Measurements from ENCODE around the gene FHOD3.
"Not testable (repeated sequence)": the region's sequence is repeated elsewhere in the genome, so short reads cannot be mapped to it uniquely, and the experiment has no call there.

FHOD3 gene

DNA sequence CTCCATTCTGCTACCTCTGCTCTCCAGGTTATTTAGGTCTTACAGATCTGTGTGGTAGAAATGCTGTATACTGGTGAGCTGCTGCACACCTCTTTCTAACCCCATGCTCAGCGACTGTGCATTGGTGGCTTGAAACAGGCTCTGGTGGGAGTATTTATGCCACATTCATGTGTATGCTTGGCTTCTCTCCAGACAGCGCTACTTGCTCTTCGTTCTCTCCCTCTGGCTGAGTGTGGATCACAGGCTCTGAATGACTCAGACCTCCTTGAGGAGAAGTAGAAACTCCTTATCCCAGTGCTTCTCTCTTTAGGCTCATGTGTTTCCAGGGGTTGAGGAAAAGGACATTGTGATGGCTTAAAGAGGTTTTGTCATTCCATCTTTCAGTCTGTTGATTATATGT, 54.9 kb downstream of the FHOD3 start:
- DNase-seq: no peak

DNA sequence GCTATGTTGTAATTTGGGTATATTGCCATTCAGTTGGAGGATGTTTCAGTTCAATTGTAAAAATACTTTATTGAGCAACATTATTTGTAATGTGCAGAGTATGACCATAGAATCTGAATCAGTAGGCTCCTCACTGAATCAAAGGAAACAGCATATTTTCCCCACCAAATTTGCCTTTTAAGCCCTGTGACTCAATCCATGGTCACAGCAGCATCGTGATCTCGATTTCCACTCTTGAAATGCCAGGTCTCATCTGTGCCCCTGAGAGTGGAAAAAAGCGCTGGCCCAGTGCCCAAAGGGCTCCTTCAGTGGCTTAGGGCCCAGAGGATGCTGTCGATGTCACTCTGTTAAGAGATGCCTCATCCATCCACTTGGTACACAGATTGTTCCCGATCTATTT, 57.5 kb downstream of the FHOD3 start:
- peak; percentile 20 for DNase-seq

- no peak for DNase-seq
Measured at GRCh38 chr18:36355511-36355910, 58.0 kb downstream of the FHOD3 start.

DNA sequence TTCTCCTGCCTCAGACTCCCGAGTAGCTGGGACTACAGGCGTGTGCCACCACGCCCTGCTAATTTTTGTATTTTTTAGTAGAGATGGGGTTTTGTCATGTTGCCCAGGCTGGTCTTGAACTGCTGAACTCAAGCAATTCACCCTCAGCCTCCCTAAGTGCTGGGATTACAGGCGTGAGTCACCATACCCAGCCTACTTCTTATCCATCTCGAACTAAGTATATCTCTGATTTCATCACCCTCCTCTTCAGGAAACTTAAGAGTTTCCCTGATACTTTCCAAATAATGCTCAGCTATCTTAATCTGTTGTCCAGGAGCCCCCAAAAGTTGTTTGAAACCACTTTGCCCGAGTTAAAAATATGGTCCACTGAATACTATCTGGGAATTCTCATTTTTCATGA, 59.2 kb downstream of the FHOD3 start:
- not testable (repeated sequence) for DNase-seq

- no peak for DNase-seq
Measured at GRCh38 chr18:36358141-36358540, 60.6 kb downstream of the FHOD3 start.

GRCh38 chr18:36360256-36360909, 62.9 kb downstream of the FHOD3 start:
- DNase-seq: no peak

- DNase-seq: no peak
Measured at GRCh38 chr18:36364911-36365624, 67.6 kb downstream of the FHOD3 start.

DNA sequence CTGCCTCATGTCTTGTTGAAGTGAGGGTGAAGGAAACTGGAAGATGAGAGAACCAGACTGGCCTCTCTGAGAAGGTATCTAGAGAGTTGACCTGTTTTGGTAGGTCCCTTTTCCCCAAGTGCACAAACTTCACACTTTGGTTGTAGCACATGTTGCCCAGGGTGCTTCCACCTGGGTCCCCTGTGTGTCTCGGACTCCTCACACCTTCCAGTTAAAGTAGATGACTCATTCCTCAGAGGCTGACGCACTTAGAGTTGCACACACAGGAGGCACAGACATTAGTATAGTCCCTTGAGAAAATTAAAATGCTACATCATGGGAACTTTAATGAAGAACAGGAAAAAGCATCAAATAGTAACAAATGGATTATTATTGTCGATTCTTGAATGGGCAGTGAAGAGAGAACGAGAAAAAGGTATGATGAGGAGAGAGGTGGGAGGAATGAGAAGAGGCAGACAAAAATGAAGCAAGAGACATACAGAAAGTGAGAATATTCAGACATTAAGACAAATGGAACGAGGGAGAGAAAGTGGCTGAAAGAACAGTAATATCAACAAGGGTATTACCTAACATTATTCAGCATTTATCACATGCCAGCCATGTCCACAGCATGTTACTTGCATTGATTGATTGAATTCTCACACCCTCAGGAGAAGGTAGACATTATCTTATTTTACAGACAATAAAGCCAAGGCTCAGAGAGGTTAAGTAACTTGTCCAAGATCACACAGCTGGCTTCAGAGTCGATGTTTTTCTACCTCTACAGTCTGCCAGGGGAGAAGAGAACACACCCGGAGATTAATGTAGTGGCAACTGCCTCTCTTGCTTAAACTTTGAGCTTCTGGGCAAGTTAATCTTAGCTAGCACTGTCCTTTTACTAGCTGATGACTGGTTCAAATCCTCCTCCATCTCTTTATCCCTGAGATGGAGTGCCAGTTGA, 68.6 kb downstream of the FHOD3 start:
- no peak for DNase-seq

- DNase-seq: no peak
Measured at GRCh38 chr18:36366994-36367839, 69.7 kb downstream of the FHOD3 start.

DNA sequence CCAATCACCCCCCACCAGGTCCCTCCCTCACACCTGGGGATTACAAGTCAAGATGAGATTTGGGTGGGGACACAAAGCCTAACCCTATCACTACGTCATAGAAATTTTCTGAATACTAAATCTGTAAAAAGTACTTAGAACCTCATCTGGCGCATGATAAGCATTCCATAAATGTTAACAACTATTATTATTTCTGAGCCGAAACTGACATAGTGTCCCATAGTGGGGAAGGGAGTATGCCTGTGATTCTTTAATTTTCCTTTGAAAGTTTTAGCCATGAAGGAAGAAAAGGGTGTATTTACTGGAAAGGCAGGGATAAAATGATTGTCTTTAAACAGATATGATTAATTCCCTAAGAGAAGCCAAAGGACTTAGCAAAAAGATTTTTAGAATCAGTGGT, 71.4 kb downstream of the FHOD3 start:
- no peak for DNase-seq

DNA sequence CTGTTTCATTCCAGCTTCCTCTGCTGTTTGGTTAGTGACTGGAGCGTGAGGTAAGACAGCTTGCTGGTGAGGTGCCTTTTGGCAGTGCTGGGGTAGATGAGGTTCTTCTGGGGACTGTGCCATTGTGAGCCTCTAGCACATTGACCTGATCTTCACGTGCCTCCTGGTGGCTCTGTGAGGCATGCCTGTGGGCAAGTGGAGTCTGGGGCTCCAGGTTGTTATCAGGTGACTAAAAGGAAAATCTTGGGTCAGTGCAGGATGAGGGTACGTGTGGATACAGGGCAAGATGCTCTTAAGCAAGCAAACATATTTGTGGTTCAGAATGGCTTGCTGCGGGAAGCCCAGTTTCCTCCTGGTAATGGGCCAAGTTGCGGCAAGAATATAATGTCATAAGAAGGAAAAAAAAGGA, 75.4 kb downstream of the FHOD3 start:
- no peak for DNase-seq

DNA sequence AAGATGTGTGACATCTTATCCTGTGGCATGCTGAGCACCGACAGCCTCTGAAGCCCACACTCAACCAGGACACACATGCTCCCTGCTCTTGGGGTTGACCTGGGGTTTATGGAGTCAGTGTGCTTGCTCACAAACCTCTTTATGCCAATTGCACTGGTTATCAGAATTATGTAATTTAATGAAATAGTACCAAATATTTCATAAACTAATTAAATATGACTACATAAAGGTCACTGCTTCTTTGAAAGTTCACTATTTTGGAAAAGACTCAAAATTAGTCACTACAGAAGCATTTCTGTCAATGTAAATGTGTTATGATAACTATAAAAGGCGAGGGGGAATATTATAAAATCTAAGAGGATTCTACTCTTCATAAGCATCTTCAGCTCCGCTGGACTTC, 76.7 kb downstream of the FHOD3 start:
- DNase-seq: no peak

DNA sequence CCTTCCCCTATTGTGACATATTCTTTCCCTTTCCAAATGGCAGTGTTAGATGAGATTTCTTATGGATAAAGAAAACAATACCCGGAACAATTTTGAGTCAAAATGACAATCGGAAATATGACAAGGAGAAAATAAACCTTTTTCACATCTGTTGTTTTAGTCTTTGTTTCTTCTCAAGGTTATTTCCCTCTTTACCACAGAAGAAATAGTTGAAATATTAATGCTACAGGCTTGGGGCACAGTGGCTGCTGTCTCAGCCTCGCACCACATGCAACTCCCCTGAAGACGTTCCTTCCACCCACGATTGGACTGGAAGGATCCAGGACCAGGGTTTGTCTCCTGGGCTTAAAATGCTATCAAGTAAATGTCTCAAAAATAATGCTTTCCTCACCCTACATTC, 77.6 kb downstream of the FHOD3 start:
- no peak for DNase-seq

DNA sequence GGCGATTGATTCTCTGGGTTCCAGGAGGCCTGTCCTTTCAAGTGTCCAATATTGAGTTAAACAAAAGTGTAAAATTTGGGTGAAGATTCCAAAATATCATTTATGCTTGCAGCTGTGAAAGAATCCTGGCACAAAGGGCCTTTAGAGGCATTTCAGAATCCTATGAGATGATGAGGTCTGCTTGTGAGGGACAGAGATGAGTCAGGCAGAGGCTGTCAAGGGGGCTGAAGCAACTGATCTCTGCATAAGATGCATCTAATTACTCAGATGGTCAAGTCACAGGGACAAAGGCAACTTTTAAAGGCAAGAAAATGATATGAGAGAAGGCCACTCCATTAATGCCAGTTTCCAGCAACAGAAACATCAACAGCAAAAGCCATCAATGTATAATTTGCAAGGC, 78.8 kb downstream of the FHOD3 start:
- DNase-seq: no peak

GRCh38 chr18:36377626-36378025, 80.1 kb downstream of the FHOD3 start:
- DNase-seq: no peak

GRCh38 chr18:36378205-36378604, 80.7 kb downstream of the FHOD3 start:
- DNase-seq: no peak

GRCh38 chr18:36379435-36379984, 82.0 kb downstream of the FHOD3 start:
- DNase-seq: no peak

- DNase-seq: no peak
Measured at GRCh38 chr18:36380173-36380827, 82.8 kb downstream of the FHOD3 start.

DNA sequence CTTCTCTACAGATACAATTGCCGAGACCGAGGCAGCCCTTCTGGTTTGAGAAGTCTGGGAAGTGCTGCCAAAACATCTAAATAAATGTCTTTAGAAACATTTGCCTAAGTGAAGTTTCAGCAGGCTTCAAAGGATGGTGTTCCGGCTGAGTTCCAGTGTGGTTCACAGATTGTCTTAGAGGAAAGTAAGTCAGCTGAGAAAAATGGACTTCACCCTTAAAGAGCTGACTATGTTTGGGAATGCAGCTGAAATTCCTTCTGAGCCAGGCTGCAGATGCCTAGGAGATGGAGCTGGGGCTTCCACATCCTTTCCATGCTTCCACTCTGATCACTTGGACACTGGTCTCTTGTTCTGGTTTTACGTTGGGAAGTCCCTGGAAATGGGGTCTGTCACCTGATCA, 83.6 kb downstream of the FHOD3 start:
- no peak for DNase-seq

DNA sequence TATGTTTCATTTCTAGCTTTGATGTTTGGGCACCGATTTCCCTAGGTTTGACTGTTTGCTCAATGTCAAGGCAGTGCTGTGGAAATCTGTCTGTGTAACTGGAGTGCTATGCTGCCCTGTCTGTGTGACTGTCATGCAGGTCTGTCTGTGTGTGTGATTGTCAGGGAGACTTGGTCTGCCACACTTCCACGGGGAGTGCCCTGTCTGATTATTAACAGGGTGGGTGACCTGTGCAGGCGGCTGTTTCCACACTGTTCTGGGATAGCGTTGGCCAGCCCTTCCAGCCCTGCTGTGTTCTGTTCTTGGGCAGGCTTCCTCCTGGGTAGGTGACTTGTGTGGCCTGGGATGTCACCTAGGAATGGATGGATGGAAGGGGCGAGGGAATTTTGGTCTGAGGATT, 85.3 kb downstream of the FHOD3 start:
- DNase-seq: no peak

GRCh38 chr18:36386150-36386920, 88.8 kb downstream of the FHOD3 start:
- no peak for DNase-seq
